K562 (cell line): Measurements from ENCODE around the gene NEK4. TPM values are rescaled to one million over a fixed set of nuclear protein-coding genes. Genes with fewer than 3 reads are reported as not detected.

Experiments used
- ATAC-seq: fragments of 200-7000 bp; cut with Tn5 transposase; 3 replicates; pipeline ENCODE4 v1.9.1; 2020; ENCODE audit warnings: moderate library complexity
- BruUV-seq: library from RNA; stranded (reverse); fragments of 400-500 nt; replicated peaks from 2 replicates; lab custom pipeline; 2021; lab: Mats Ljungman, UMichigan
- CTCF ChIA-PET: fragments of 300-600 bp; formaldehyde crosslinking; extraction: SDS; loops from one replicate; lab custom pipeline; 2021; ENCODE audit warnings: low intra/inter-chr PET ratio; lab: Yijun Ruan, JAX
- POLR2A ChIA-PET: fragments of 300-600, 350-650 bp; sonication (Branson Sonifier 250); formaldehyde crosslinking; extraction: SDS; loops from one replicate; lab custom pipeline; 2021; ENCODE audit warnings: antibody characterized with exemption, inconsistent platforms; lab: Yijun Ruan, JAX
- DNase-seq, 4 experiments: peaks; one replicate each; pipeline versions ENCODE4 v3.0.0 to v3.0.0-alpha.2; 2011 to 2018; ENCODE audit warnings: low spot score in 3 of 4, mixed read lengths in 3 of 4; ENCODE audit errors: extremely low read depth in 1 of 4
- FAIRE-seq: peaks from 2 replicates; lab custom pipeline; 2011; peaks lifted over from hg19 to GRCh38; lab: Jason Lieb, UNC
- H2AFZ ChIP-seq: 2 replicates; pipeline ENCODE4 v1.6.0; 2011; ENCODE audit warnings: low read depth, low read length, control low read depth, inconsistent platforms
- H3K27ac ChIP-seq: fragments of 200-600 bp; 3 replicates; pipeline ENCODE4 v1.8.0; 2011; ENCODE audit warnings: low read depth, mild to moderate bottlenecking, control low read depth, inconsistent platforms, low read length, moderate library complexity, mixed read lengths; ENCODE audit errors: extremely low read depth
- H3K27me3 ChIP-seq, 2 experiments: fragments of 300-600 bp in 1 of 2; 2 replicates in 1 of 2; 3 replicates in 1 of 2; pipeline versions ENCODE4 v1.6.0 to v1.8.0; 2011; ENCODE audit warnings: inconsistent platforms in 2 of 2, low read length in 2 of 2, mild to moderate bottlenecking in 1 of 2, mixed read lengths in 1 of 2, moderate library complexity in 1 of 2; ENCODE audit not compliant: control insufficient read depth in 2 of 2, insufficient read depth in 2 of 2
- H3K36me3 ChIP-seq: fragments of 300-600 bp; 3 replicates; pipeline ENCODE4 v1.8.0; 2011; ENCODE audit warnings: mild to moderate bottlenecking, low read length, inconsistent platforms; ENCODE audit not compliant: control insufficient read depth, insufficient read depth
- H3K4me1 ChIP-seq, 2 experiments: fragments of 200-600 bp in 1 of 2; replicated peaks in 1 of 2; 2 replicates in 1 of 2; 3 replicates in 1 of 2; pipeline versions ENCODE4 v1.5.1 to v1.8.0; 2011; ENCODE audit warnings: inconsistent platforms in 2 of 2, low read length in 2 of 2, mild to moderate bottlenecking in 1 of 2, mixed read lengths in 1 of 2, moderate library complexity in 1 of 2; ENCODE audit not compliant: control insufficient read depth in 2 of 2, insufficient read depth in 2 of 2
- H3K4me2 ChIP-seq: 2 replicates; pipeline ENCODE4 v1.6.1; 2011; ENCODE audit warnings: low read length, control low read depth, inconsistent platforms, mixed read lengths; ENCODE audit not compliant: insufficient read depth
- H3K4me3 ChIP-seq: fragments of 200-600 bp; sonication (generic), shearing (Covaris generic); 2 replicates; pipeline ENCODE4 v1.5.1; 2016; ENCODE audit warnings: control low read depth, inconsistent platforms
- H3K79me2 ChIP-seq: fragments of 200-600 bp; 3 replicates; pipeline ENCODE4 v1.8.0; 2011; ENCODE audit warnings: low read length, inconsistent platforms; ENCODE audit not compliant: control insufficient read depth, insufficient read depth
- H3K9ac ChIP-seq, 2 experiments: 2 replicates each; pipeline versions ENCODE4 v1.6.0 to v1.6.1; 2011; ENCODE audit warnings: low read depth in 2 of 2, low read length in 2 of 2, control low read depth in 1 of 2, inconsistent platforms in 1 of 2, mild to moderate bottlenecking in 1 of 2, mixed read lengths in 1 of 2; ENCODE audit not compliant: insufficient read depth in 1 of 2
- H3K9me1 ChIP-seq: one replicate; pipeline ENCODE4 v1.6.0; 2011; ENCODE audit warnings: inconsistent platforms, mild to moderate bottlenecking, low read length, moderate library complexity; ENCODE audit not compliant: control insufficient read depth, insufficient read depth
- H3K9me3 ChIP-seq: replicated peaks from 2 replicates; pipeline ENCODE4 v1.5.1; 2011; ENCODE audit warnings: low read depth, low read length, inconsistent platforms; ENCODE audit not compliant: control insufficient read depth, insufficient read depth
- H4K20me1 ChIP-seq: replicated peaks from 2 replicates; pipeline ENCODE4 v1.6.1; 2011; ENCODE audit warnings: low read length, inconsistent platforms, mixed read lengths; ENCODE audit not compliant: control insufficient read depth, insufficient read depth
- ARNT ChIP-seq, 2 experiments: fragments of 450-650 bp; IDR thresholded peaks; 2 replicates each; pipeline ENCODE4 v1.6.1; 2016; ENCODE audit warnings: mild to moderate bottlenecking in 1 of 2
- BACH1 ChIP-seq: fragments of 200-800 bp; sonication (Bioruptor generic); IDR thresholded peaks from 2 replicates; pipeline ENCODE4 v1.6.1; 2016; ENCODE audit warnings: missing genetic modification characterization, missing compliant biosample characterization
- ELF4 ChIP-seq: fragments of 450-650 bp; formaldehyde crosslinking; IDR thresholded peaks from 2 replicates; pipeline ENCODE4 v1.4.0; 2022; ENCODE audit warnings: missing genetic modification characterization
- GTF2E2 ChIP-seq: fragments of 200-800 bp; sonication (Bioruptor generic); IDR thresholded peaks from 2 replicates; pipeline ENCODE4 v1.6.1; 2016; ENCODE audit warnings: missing genetic modification characterization, missing compliant biosample characterization
- HNRNPLL ChIP-seq: fragments of 200-400 bp; formaldehyde crosslinking; IDR thresholded peaks from 2 replicates; pipeline ENCODE4 v1.6.1; 2017; ENCODE audit warnings: low read length, low read depth, mild to moderate bottlenecking; ENCODE audit not compliant: poor library complexity, severe bottlenecking
- MTA1 ChIP-seq: fragments of 450-650 bp; IDR thresholded peaks from 2 replicates; pipeline ENCODE4 v1.6.1; 2017; ENCODE audit warnings: borderline replicate concordance
- POLR2AphosphoS5 ChIP-seq: IDR thresholded peaks from 2 replicates; pipeline ENCODE4 v1.6.1; 2011; ENCODE audit warnings: mild to moderate bottlenecking, low read depth, low read length, moderate library complexity; ENCODE audit not compliant: control insufficient read depth, insufficient read depth
- RBM39 ChIP-seq: fragments of 200-400 bp; formaldehyde crosslinking; optimal IDR thresholded peaks from 2 replicates; pipeline ENCODE3; 2018; ENCODE audit warnings: low read depth, low read length
- TAF9B ChIP-seq: fragments of 450-650 bp; IDR thresholded peaks from 2 replicates; pipeline ENCODE4 v1.6.1; 2018; ENCODE audit warnings: mild to moderate bottlenecking; ENCODE audit not compliant: partially characterized antibody
- ZNF316 ChIP-seq: fragments of 450-650 bp; IDR thresholded peaks from 2 replicates; pipeline ENCODE4 v1.6.1; 2016
- ZNF347 ChIP-seq: fragments of 450-650 bp; formaldehyde crosslinking; IDR thresholded peaks from 2 replicates; pipeline ENCODE4 v1.4.0; 2020; ENCODE audit warnings: low read depth, mild to moderate bottlenecking, moderate library complexity
- WGBS: fragments of 100-300 bp; shearing (Covaris generic); methylation state at CpG from one replicate; pipeline ENCODE4 v1.1.6; 2016; ENCODE audit warnings: low coverage, mixed read lengths; ENCODE audit not compliant: insufficient coverage; ENCODE audit errors: missing lambda C conversion rate; 5-methylcytosine and 5-hydroxymethylcytosine counted together
- in situ Hi-C: fragments of 300-500 bp; cut with MboI; formaldehyde crosslinking; loops from 4 replicates; pipeline ENCODE4 v1.15.0; 2018; ENCODE audit warnings: inconsistent platforms, mixed read lengths
- intact Hi-C: fragments of 100-400 bp; cut with micrococcal nuclease; formaldehyde crosslinking; loops from 2 replicates; pipeline ENCODE4 v1.14.2; 2022
- polyA plus RNA-seq, 8 experiments: library from polyadenylated mRNA; depleted of rRNA in 4 of 8; stranded (reverse) in 5 of 8; unstranded in 3 of 8; fragments of >200 nt; fragmentation: Nextera tagmentation in 2 of 8; fragmentation: Illumina TruSeq in 1 of 8; extraction: Ambion mirVana in 2 of 8; extraction: Trizol in 1 of 8; gene quantifications; 2 replicates each; pipeline versions ENCODE4 v1.2.1 to v1.2.3, GENCODE V29; 2011 to 2014; ENCODE audit warnings: inconsistent platforms in 1 of 8, missing spikeins in 1 of 8
- total RNA-seq, 7 experiments: library from RNA; depleted of rRNA in 6 of 7; stranded (reverse); fragments of >200 nt in 6 of 7; fragmentation: Illumina TruSeq in 2 of 7; extraction: Trizol in 2 of 7; gene quantifications; 2 replicates each; pipeline versions ENCODE4 v1.2.1 to v1.2.3, GENCODE V29; 2011 to 2021; ENCODE audit warnings: low replicate concordance in 1 of 7

The NEK4 gene
- total and polyA plus RNA-seq, 9 of the 15 experiments (the other 6 are each of a cell fraction or from before 2014, with no cell fraction given), result 5.8 to 23.1 (median 16.6) TPM

DNA sequence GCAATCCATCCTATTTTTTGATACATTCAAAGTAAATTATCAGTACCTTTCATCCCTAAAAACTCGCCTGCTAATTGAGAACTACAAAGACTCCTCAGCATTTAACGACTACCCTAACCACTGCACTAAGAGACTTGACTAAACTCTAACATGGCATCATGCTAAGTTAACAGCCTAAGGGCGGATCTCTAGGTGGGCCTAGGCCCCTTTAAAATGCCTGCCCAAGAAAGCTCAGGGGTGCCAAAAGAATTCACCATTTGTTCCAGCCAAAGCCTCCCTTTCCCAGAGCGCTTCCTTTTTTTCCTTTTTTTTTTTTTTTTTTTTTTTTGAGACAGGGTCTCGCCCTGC, 568 bp upstream of the NEK4 start:
- Histone ChIP-seq H3K4me1 (peaks cover 3 to 4% of the 10 kb centered on the region in 2 experiments; a peak in 2 of 5 replicates), H3K27me3 (no peaks in the 10 kb centered on the region), H3K9me1 (no peaks in the 10 kb centered on the region), H3K27ac (peak overlapping the region; percentile 88), H3K36me3 (peaks cover 7% of the 10 kb centered on the region; the same call in 1 of the 3 replicates), H2AFZ (peak overlapping the region; percentile 94), H4K20me1 (no peaks in the 10 kb centered on the region), H3K4me2 (peak overlapping the region; percentile 93), H3K4me3 (peak overlapping the region; percentile 80), H3K79me2 (peaks cover 24% of the 10 kb centered on the region), H3K9ac (peak overlapping the region; percentile 83 to 84; a peak in 3 of 4 replicates), H3K9me3 (no peaks in the 10 kb centered on the region)
- TSS peak; percentile 96 for BruUV-seq
- ATAC-seq, result peak; percentile 25
- in situ Hi-C loops (no loop called here), intact Hi-C loops (no loop called here)
- ChIA-PET POLR2A (interaction anchor here (0.7 to 1.5 kb wide), 6 partner anchors 10 to 210 kb away, joined by 3 to 7 read pairs (median 4); no protein-coding TSS in a partner anchor), CTCF (interaction anchor here (0.7 kb wide), 1 partner anchor 375 kb away, joined by 6 read pairs; no protein-coding TSS in a partner anchor)
- DNase-seq, result no peak
- 21% methylated on average over 3 of the region's 5 CpGs for WGBS
- TF ChIP-seq ZNF347, result no peak
- no peak for TF ChIP-seq ELF4 (CRISPR knock-in tag)
- 0 out of 2 replicates have a peak, but pooled peaks have one; percentile 0 for TF ChIP-seq ZNF316
- peak; percentile 36; the same call in 1 of the 2 replicates for TF ChIP-seq GTF2E2
- TF ChIP-seq TAF9B, result peak; percentile 22
- 0 out of 4 replicates have a peak, but pooled peaks of 1 of the 2 experiments have one; percentile 5 for TF ChIP-seq ARNT (IDR thresholded peaks at IDR 0.05)
- TF ChIP-seq HNRNPLL, result no peak
- no peak for TF ChIP-seq POLR2AphosphoS5
- TF ChIP-seq MTA1, result no peak
- TF ChIP-seq RBM39, result no peak
- TF ChIP-seq BACH1 (tag), result 0 out of 2 replicates have a peak, but pooled peaks have one; percentile 21
- FAIRE-seq, result no peak
